HS-5 (cell line): ENCODE data around the gene SRCAP.
"Not testable (repeated sequence)": the region's sequence is repeated elsewhere in the genome, so short reads cannot be mapped to it uniquely, and the experiment has no call there.

Source experiments
- DNase-seq: peaks from one replicate; pipeline ENCODE4 v3.0.0-alpha.2; 2012; ENCODE audit warnings: low read depth

The SRCAP gene

DNA sequence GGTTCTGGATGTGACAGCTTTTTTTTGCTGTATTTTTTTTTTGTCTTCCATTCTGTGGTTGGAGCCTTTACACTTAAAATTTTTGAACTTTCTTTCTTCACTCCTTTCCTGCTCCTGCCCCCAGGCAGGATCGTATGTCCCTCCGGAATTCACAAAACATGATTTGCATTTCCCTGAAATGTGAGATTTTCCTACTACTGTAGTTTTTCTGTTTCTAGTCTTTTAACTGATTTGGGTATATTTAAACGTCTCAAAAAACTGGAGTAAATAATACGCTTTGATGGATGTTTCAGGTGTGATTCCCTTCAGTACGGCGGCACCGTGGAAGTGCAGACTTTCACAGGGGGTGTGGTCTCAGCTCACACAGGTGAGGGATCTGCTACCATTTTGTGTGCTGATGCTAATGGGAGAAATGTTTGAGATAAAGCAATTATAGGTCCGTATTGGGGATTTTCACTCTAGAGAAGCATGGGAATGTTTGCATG, 686 bp downstream of the SRCAP start:
- no peak for DNase-seq

- DNase-seq, result no peak
These were observed 1.5 kb downstream of the SRCAP start for GRCh38 chr16:30700491-30700890.

DNA sequence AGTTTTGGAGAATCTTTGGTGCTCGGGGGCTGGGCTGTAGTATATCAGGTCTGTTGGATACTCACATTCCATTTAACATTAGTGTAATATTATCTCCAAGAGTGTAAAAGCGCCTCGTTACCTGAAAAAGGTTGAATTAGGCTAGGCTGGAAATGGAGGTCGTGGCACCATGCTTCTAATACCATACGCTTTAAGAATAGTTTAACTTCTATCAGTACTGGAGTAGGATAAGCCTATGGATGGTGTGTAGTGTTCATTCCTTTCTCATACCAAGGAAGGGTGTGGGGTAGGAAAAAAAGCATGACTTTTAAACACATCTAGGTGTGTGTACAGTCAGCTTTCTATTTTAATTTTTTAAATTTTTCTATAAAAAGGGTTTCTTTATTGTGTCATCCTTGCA, 2.0 kb downstream of the SRCAP start:
- no peak for DNase-seq

DNA sequence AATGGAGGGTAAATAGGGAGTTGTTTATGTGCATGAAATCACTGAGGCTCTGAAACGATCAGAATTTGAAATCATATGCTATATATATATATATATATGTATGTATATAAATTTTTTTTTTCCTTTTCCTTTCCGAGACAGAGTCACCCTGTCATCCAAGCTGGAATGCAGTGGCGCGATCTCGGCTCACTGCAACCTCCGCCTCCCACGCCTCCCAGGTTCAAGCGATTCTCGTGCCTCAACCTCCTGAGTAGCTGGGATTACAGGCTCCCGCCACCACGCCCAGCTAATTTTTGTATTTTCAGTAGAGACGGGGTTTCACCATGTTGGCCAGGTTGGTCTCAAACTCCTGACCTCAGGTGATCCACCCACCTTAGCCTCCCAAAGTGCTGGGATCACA, 4.1 kb downstream of the SRCAP start:
- DNase-seq, result not testable (repeated sequence)

DNA sequence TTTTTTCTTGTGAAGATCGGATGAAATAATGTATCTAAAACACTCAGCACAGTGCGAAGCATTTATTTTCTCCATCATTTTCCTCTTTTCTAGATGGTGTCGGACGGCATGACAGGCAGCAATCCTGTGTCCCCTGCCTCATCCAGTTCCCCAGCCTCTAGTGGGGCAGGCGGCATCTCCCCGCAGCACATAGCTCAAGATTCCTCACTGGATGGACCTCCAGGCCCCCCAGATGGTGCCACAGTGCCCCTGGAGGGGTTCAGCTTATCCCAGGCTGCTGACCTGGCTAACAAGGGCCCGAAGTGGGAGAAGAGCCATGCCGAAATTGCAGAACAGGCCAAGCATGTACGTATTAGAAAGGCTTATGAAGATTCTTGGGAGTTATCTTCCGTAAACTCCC, 5.0 kb downstream of the SRCAP start:
- DNase-seq, result no peak

DNA sequence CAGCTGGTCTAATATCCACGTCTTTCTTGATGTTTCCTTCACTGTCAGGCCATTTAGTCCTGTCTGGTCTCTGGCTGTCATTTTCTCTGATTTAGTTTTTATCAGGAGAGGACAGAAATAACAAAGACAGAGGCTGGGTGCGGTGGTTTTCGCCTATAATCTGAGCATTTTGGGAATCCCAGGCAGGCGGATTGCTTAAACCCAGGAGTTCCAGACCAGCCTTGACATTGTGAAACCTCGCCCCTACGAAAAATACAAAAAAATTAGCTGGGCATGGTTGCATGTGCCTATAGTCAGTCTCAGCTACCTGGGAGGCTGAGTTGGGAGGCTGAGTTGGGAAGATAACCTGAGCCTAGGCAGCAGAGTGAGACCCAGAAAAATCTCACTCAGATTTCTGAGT, 7.1 kb downstream of the SRCAP start:
- DNase-seq, result no peak

DNA sequence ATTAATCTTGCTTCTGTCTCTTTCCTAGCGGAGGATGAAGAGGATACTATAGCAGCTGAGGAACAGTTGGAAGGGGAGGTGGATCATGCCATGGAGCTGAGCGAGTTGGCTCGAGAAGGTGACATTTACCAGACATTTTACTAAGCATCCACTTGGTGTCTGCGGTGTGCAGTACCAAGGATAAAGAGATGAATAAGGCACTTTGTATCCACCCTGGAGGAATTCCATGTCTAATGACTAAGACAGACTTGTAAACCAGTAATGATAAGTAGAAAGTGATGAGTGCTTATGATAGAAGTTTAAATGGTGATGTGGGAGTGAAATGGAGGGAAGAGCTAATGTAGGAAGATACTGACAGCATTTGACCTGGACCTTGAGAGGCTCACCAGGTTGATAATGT, 12.0 kb downstream of the SRCAP start:
- DNase-seq, result no peak

DNA sequence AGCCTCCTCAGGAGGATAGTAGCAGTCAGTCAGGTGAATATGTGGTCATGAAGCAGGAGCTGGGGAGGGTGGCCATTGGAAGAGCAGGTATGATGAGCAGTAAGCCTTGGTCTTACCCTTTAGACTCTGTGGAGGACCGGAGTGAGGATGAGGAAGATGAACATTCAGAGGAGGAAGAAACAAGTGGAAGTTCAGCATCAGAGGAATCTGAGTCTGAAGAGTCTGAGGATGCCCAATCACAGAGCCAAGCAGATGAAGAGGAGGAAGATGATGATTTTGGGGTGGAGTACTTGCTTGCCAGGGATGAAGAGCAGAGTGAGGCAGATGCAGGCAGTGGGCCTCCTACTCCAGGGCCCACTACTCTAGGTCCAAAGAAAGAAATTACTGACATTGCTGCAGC, 12.7 kb downstream of the SRCAP start:
- DNase-seq, result no peak

DNA sequence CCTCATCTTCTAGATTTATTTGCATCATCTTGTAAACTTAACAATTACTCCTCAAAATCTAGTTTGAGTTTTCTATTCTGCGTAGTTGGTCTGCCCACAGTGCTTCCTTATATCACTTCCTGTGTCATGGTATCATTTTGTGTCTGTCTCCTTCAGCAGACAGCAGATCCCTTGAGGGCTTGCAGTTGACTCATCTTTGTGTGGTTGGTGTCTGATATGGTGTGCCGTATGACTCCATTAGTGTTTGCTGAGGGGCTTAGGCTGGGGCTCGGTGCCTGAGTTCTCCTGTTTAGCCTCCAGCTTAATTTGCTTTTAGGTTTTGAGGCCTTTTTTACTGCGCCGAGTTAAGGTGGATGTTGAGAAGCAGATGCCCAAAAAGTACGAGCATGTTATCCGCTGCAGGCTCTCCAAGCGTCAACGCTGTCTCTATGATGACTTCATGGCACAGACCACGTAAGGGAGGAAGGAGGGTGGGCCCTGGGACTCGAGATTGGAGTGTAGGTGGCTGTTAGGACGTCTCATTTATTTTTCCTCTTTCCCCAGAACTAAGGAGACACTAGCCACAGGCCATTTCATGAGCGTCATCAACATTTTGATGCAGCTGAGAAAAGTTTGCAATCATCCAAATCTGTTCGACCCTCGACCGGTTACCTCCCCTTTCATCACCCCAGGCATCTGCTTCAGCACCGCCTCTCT, 16.9 kb downstream of the SRCAP start:
- DNase-seq, result no peak

GRCh38 chr16:30720086-30720485, 21.1 kb downstream of the SRCAP start:
- DNase-seq, result no peak

- no peak for DNase-seq
These were observed 21.7 kb downstream of the SRCAP start for GRCh38 chr16:30720694-30721093.

DNA sequence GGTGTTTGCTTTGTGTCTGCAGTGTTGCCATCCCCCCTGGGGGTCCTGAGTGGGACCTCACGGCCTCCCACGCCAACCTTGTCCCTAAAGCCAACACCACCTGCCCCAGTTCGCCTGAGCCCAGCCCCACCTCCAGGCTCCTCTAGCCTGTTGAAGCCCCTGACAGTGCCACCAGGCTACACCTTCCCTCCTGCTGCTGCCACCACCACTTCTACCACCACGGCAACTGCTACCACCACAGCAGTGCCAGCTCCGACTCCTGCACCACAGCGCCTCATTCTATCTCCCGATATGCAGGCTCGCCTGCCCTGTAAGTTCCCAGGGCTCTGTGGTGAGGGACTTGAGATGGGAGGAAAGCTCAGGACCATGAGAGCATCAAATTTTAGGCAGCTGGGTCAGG, 22.2 kb downstream of the SRCAP start:
- DNase-seq, result no peak

DNA sequence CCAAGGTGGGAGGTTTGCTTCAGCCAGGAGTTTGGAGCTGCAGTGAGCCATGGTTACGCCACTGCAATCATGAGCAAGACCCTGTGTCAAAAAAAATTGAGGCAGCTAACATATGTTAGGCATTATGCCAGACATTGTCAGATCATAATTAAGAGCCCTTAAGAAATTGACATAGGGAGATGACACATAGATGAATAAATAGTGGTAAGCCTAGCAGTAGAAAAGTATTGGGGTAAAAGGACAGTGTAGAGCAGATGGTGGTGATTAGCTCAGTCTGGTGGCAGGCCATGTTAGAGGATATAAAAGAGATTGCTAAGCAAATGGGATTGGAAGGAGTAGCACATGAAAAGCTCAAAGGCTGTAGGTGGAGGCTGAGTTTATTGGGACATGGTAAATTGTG, 22.6 kb downstream of the SRCAP start:
- peak; percentile 73 for DNase-seq

GRCh38 chr16:30722443-30722842, 23.5 kb downstream of the SRCAP start:
- no peak for DNase-seq

GRCh38 chr16:30722916-30723315, 23.9 kb downstream of the SRCAP start:
- DNase-seq, result no peak

- no peak for DNase-seq
These were observed 24.9 kb downstream of the SRCAP start for GRCh38 chr16:30723725-30724355.

DNA sequence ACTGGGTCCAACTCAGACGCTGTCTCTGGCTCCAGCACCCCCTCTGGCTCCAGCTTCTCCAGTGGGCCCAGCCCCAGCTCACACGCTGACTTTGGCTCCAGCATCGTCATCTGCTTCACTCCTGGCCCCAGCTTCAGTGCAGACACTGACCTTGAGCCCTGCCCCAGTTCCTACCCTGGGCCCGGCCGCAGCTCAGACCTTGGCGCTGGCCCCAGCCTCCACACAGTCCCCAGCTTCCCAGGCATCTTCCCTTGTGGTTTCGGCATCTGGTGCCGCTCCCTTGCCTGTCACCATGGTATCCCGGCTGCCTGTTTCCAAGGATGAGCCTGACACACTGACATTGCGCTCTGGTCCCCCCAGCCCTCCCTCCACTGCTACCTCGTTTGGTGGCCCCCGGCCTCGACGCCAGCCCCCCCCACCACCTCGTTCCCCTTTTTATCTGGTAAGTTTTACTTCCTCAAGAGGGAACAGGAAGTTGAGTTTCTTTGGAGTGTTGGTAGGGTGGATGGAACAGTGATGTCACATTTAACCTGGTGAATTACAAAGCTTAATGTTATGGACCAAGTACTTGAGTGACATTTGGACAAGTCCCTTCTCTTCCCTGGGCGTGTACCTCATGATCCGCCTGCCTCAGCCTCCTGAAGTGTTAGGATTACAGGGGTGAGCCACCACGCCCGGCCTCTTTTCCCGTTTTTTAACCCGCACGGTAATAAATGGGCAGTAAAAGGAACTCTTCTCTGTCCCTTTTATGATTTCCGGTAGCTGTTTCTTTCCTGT, 25.9 kb downstream of the SRCAP start:
- DNase-seq, result no peak

DNA sequence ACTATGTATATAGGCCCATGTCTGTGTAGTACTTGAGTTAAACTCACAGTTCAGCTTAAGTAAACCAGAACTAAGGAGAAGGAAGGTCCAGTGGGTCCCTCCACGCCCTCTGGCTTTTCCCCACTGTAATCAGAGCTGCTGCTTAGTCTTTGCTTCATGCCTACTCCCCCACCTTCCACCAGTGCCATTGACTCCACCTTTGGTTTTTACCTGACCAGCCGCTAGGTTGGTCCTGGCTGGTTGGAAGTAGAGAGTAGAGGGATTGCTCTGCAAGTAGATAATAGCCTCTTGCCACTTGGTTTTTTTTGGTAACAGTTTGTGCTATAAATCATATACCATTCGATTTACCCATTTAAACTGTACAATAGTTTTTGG, 26.4 kb downstream of the SRCAP start:
- no peak for DNase-seq

- DNase-seq, result no peak
These were observed 29.4 kb downstream of the SRCAP start for GRCh38 chr16:30728321-30728720.

GRCh38 chr16:30728899-30729672, 30.1 kb downstream of the SRCAP start:
- no peak for DNase-seq

GRCh38 chr16:30731411-30731810, 32.4 kb downstream of the SRCAP start:
- no peak for DNase-seq

- no peak for DNase-seq
These were observed 38.2 kb downstream of the SRCAP start for GRCh38 chr16:30736995-30737793.
